HFF-Myc (cell line): Measurements from ENCODE around the gene ACSS1.

ENCODE experiments used
- DNase-seq: peaks from one replicate; pipeline ENCODE4 v3.0.0-alpha.2; 2011; ENCODE audit warnings: low read depth; ENCODE audit errors: extremely low read depth
- H3K4me3 ChIP-seq: replicated peaks from 2 replicates; pipeline ENCODE4 v1.5.1; 2011; ENCODE audit warnings: low read depth, mild to moderate bottlenecking, control low read depth, low read length
- CTCF ChIP-seq: IDR thresholded peaks from 2 replicates; pipeline ENCODE4 v1.5.1; 2012; ENCODE audit warnings: mild to moderate bottlenecking, low read depth, low read length, control low read depth; ENCODE audit errors: missing control alignments

ACSS1 gene

GRCh38 chr20:24986436-24987015 lies 71.4 kb downstream of the ACSS1 start:
- no peak for TF ChIP-seq CTCF
- no peak for DNase-seq

GRCh38 chr20:24985802-24986201 lies 72.1 kb downstream of the ACSS1 start:
- DNase-seq, result no peak
- TF ChIP-seq CTCF, result no peak
- no peak overlapping the region for H3K4me3 ChIP-seq

More at GRCh38 chr20:24986436-24987015, 71.4 kb downstream of the ACSS1 start:
- no peak overlapping the region for H3K4me3 ChIP-seq

GRCh38 chr20:24984961-24985640 lies 72.8 kb downstream of the ACSS1 start:
- no peak for TF ChIP-seq CTCF
- no peak for DNase-seq
- no peak overlapping the region for H3K4me3 ChIP-seq

- no peak overlapping the region for H3K4me3 ChIP-seq
- no peak for DNase-seq
- no peak for TF ChIP-seq CTCF
Measured at GRCh38 chr20:24983896-24984295, 74.0 kb downstream of the ACSS1 start.

GRCh38 chr20:24981790-24982189 lies 76.1 kb downstream of the ACSS1 start:
- DNase-seq, result no peak
- no peak overlapping the region for H3K4me3 ChIP-seq
- no peak for TF ChIP-seq CTCF

GRCh38 chr20:24981282-24981681 lies 76.7 kb downstream of the ACSS1 start:
- TF ChIP-seq CTCF, result no peak
- no peak overlapping the region for H3K4me3 ChIP-seq
- DNase-seq, result no peak
